NCI-H2107 (cell line): ENCODE results near the gene PET117.
"Not testable (repeated sequence)": the region's sequence is repeated elsewhere in the genome, so short reads cannot be mapped to it uniquely, and the experiment has no call there.

Experiments
- DNase-seq: peaks from one replicate; lab custom pipeline; 2025; lab: John Stamatoyannopoulos, UW

Gene PET117

GRCh38 chr20:18164356-18164755, 26.7 kb downstream of the PET117 start:
- no peak for DNase-seq

DNA sequence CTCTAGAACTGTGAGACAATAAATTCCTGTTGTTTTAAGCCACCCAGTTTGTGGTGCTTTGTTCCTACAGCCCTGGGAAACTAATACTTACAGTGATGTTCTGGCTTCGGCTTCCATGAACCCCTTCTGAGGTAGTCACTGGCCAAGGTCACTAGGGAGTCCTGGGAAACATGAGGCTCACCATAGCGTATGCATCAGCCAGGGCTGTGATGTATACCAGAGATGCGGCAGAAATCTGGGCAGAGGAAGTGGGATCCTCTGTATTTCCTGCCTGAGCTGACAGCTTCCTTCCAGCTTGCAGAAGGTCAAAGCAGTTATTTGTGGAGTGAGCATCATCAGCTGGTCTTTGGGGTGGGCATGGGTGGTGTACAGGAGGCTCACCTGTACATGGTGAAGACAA, 27.9 kb downstream of the PET117 start:
- no peak for DNase-seq

DNA sequence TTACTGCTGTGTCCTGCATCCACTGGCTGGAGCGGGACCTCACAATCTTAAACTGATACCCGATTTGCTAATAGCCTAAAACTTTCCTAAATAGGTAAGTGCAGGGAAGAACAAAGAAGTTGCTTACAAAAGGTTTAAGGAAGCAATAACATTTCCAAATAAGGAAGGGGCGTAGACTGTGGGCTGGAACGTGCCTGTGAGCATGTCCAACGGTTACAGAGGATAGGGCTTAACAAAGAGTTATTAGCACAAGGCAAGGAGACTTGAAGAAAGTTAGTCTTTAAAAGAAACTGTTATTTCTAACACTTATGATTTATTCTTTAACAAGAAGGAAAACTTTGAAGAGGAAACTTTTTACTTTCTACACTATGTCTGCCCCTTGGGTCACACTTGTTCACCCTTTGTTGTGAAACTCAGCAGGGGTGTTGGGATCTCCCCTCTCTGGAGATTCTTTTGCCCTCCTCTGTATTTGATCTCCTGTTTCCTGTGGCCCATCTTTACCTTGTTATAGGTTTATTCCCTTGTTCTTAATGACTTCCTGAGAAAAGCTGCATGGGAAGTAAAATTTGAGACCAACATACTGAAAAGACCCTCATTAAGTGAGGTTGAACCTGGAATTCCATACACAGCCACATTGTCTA, 28.7 kb downstream of the PET117 start:
- no peak for DNase-seq

- DNase-seq: no peak
Measured at GRCh38 chr20:18166950-18167349, 29.3 kb downstream of the PET117 start.

- DNase-seq: no peak
Measured at GRCh38 chr20:18172379-18172778, 34.7 kb downstream of the PET117 start.

DNA sequence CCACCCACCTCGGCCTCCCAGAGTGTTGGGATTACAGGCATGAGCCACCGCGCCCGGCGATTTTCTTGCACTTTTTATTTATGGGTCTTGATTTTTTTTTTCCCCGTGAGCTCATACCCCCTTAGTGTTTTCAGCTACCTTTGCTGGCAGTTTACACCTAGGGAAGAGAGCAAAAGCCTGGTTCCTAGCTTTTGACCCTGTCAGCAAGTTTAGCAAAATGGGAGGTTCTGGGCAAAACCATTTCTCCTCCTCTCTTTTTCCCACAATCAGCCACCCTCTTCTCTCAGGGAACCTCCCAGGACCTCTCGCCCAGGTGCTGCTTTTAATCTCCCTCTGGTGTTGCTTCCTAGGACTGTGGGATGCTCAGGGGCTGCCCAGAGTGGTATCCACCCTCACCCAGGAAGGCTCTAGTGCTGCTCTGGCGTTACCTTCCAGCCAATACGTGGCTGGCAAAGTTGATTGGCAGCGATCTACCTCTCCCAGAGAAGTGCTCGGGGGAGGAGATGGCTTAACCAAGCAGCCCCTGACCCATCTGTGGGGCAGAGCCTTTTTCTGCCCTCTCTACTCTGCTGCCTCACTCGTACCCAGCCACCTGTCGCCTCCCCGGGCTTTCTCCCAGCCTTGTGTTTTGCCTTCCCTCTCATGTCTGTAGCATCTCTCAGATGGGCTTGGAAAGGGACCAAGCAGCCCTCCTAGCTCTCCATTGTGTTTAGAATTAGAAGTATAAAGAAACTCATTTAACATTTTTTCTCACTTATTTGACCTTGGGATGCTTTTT, 37.4 kb downstream of the PET117 start:
- DNase-seq: no peak

- DNase-seq: no peak
Measured at GRCh38 chr20:18176318-18176785, 38.7 kb downstream of the PET117 start.

- not testable (repeated sequence) for DNase-seq
Measured at GRCh38 chr20:18180366-18180765, 42.7 kb downstream of the PET117 start.

DNA sequence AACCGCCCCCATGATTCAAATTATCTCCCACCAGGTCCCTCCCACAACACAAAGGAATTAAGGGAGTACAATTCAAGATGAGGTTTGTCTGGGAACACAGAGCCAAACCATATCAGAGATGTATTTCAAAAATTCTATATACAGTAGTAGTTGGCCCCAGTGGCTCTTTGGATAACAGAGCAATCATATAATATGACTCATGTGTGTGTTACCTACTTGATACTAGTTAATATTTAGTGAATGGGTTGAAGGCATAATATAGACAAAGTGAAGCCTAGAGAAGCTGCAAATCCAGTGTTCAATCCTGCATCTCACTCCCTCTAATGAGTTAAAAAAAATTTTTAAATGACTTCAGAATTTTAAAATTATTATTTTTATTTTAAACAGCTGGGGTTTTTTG, 43.2 kb downstream of the PET117 start:
- no peak for DNase-seq

GRCh38 chr20:18187020-18187419, 49.4 kb downstream of the PET117 start:
- DNase-seq: no peak

GRCh38 chr20:18188434-18188833, 50.8 kb downstream of the PET117 start:
- no peak for DNase-seq

- no peak for DNase-seq
Measured at GRCh38 chr20:18190338-18191233, 52.9 kb downstream of the PET117 start.

- DNase-seq: no peak
Measured at GRCh38 chr20:18191306-18191705, 53.6 kb downstream of the PET117 start.
